ES-I3 (cell line): Measurements from ENCODE around the gene UBL5.
"Not testable (repeated sequence)": the region's sequence is repeated elsewhere in the genome, so short reads cannot be mapped to it uniquely, and the experiment has no call there.

Experiments used
- H3K36me3 ChIP-seq: 2 replicates; pipeline ENCODE4 v1.6.1; 2013; ENCODE audit warnings: mild to moderate bottlenecking, low read length, control low read depth, moderate library complexity; ENCODE audit not compliant: insufficient read depth
- H3K4me1 ChIP-seq: 2 replicates; pipeline ENCODE4 v1.6.1; 2013; ENCODE audit warnings: mild to moderate bottlenecking, control low read depth, low read length; ENCODE audit not compliant: insufficient read depth
- H3K9ac ChIP-seq: 2 replicates; pipeline ENCODE4 v1.6.1; 2013; ENCODE audit warnings: low read depth, mild to moderate bottlenecking, low read length, moderate library complexity
- H3K9me3 ChIP-seq: 2 replicates; pipeline ENCODE4 v1.6.1; 2013; ENCODE audit warnings: mild to moderate bottlenecking, low read length, moderate library complexity; ENCODE audit not compliant: control insufficient read depth, insufficient read depth

The UBL5 gene

GRCh38 chr19:9834307-9834725 is 6.6 kb downstream of the UBL5 start:
- Histone ChIP-seq H3K9me3 (no peaks in the 10 kb centered on the region), H3K4me1 (peaks cover 5% of the 10 kb centered on the region; the same call in 1 of the 2 replicates), H3K36me3 (peaks cover 13% of the 10 kb centered on the region), H3K9ac (peak overlapping the region; percentile 38; the same call in 1 of the 2 replicates)

GRCh38 chr19:9834726-9835506 is 7.2 kb downstream of the UBL5 start, which contains the start of gene PIN1:
Gene PIN1 (plus strand): TSS chr19:9835318. CDS start chr19:9835345, 27 bp downstream.
- H3K9ac ChIP-seq = peak within 1 kb of the TSS; percentile 77
- H3K36me3 ChIP-seq = peaks cover 10% of the 10 kb centered on the region
- H3K4me1 ChIP-seq = peaks cover 5% of the 10 kb centered on the region; the same call in 1 of the 2 replicates
- no peaks in the 10 kb centered on the region for H3K9me3 ChIP-seq

GRCh38 chr19:9835507-9835949 is 7.8 kb downstream of the UBL5 start:
- H3K4me1 ChIP-seq = peaks cover 5% of the 10 kb centered on the region; the same call in 1 of the 2 replicates
- peaks cover 7% of the 10 kb centered on the region; the same call in 1 of the 2 replicates for H3K36me3 ChIP-seq
- peak overlapping the region; percentile 77 for H3K9ac ChIP-seq
- H3K9me3 ChIP-seq = no peaks in the 10 kb centered on the region

- H3K36me3 ChIP-seq = peaks cover 7% of the 10 kb centered on the region; the same call in 1 of the 2 replicates
- peak overlapping the region; percentile 77; the same call in 1 of the 2 replicates for H3K9ac ChIP-seq
- no peaks in the 10 kb centered on the region for H3K9me3 ChIP-seq
- H3K4me1 ChIP-seq = peaks cover 5% of the 10 kb centered on the region; the same call in 1 of the 2 replicates
Observed at GRCh38 chr19:9836021-9836420, 8.3 kb downstream of the UBL5 start.

- Histone ChIP-seq H3K9ac (no peak overlapping the region), H3K4me1 (peaks cover 5% of the 10 kb centered on the region; the same call in 1 of the 2 replicates), H3K36me3 (peaks cover 4% of the 10 kb centered on the region; the same call in 1 of the 2 replicates), H3K9me3 (no peaks in the 10 kb centered on the region)
Observed at GRCh38 chr19:9838324-9838723, 10.6 kb downstream of the UBL5 start.

- H3K4me1 ChIP-seq = peaks cover 5% of the 10 kb centered on the region; the same call in 1 of the 2 replicates
- no peak overlapping the region for H3K9ac ChIP-seq
- H3K36me3 ChIP-seq = peaks cover 8% of the 10 kb centered on the region
- no peaks in the 10 kb centered on the region for H3K9me3 ChIP-seq
Observed at GRCh38 chr19:9839415-9839814, 11.7 kb downstream of the UBL5 start.

- Histone ChIP-seq H3K9ac (no peak overlapping the region), H3K36me3 (peaks cover 8% of the 10 kb centered on the region), H3K9me3 (no peaks in the 10 kb centered on the region), H3K4me1 (peaks cover 4% of the 10 kb centered on the region; the same call in 1 of the 2 replicates)
Observed at GRCh38 chr19:9842834-9843625, 15.3 kb downstream of the UBL5 start.

GRCh38 chr19:9843626-9844273 is 16.0 kb downstream of the UBL5 start:
- H3K9me3 ChIP-seq, H3K36me3 ChIP-seq, H3K9ac ChIP-seq, H3K4me1 ChIP-seq: not testable (repeated sequence)

GRCh38 chr19:9847087-9847671 is 19.5 kb downstream of the UBL5 start:
- H3K36me3 ChIP-seq = peaks cover 4% of the 10 kb centered on the region
- peaks cover 9% of the 10 kb centered on the region; the same call in 1 of the 2 replicates for H3K4me1 ChIP-seq
- H3K9ac ChIP-seq = no peak overlapping the region
- no peaks in the 10 kb centered on the region for H3K9me3 ChIP-seq

GRCh38 chr19:9848060-9848459 is 20.3 kb downstream of the UBL5 start:
- H3K4me1 ChIP-seq = peaks cover 9% of the 10 kb centered on the region; the same call in 1 of the 2 replicates
- H3K9ac ChIP-seq = no peak overlapping the region
- H3K9me3 ChIP-seq = no peaks in the 10 kb centered on the region
- H3K36me3 ChIP-seq = peaks cover 4% of the 10 kb centered on the region

GRCh38 chr19:9848762-9849161 is 21.0 kb downstream of the UBL5 start:
- peaks cover 9% of the 10 kb centered on the region; the same call in 1 of the 2 replicates for H3K4me1 ChIP-seq
- H3K36me3 ChIP-seq = peaks cover 4% of the 10 kb centered on the region
- H3K9ac ChIP-seq = no peak overlapping the region
- no peaks in the 10 kb centered on the region for H3K9me3 ChIP-seq

GRCh38 chr19:9849791-9850190 is 22.1 kb downstream of the UBL5 start:
- H3K36me3 ChIP-seq = no peaks in the 10 kb centered on the region; the same call in 1 of the 2 replicates
- no peaks in the 10 kb centered on the region for H3K9me3 ChIP-seq
- no peak overlapping the region for H3K9ac ChIP-seq
- H3K4me1 ChIP-seq = peaks cover 9% of the 10 kb centered on the region; the same call in 1 of the 2 replicates

GRCh38 chr19:9850235-9850959 is 22.7 kb downstream of the UBL5 start:
- no peak overlapping the region for H3K9ac ChIP-seq

More at GRCh38 chr19:9850235-9850959, 22.7 kb downstream of the UBL5 start:
- H3K4me1 ChIP-seq = peaks cover 9% of the 10 kb centered on the region; the same call in 1 of the 2 replicates
- H3K9me3 ChIP-seq = no peaks in the 10 kb centered on the region
- no peaks in the 10 kb centered on the region; the same call in 1 of the 2 replicates for H3K36me3 ChIP-seq
